ENCODE data around the gene THSD7A.

THSD7A gene

GRCh38 chr7:11706666-11707605 lies 125.1 kb downstream of the THSD7A start:
- no peak for TF ChIP-seq CTCF (IDR thresholded peaks at IDR 0.05; ENCODE audit: low read depth, low read length)
- Histone ChIP-seq H3K9me3 (ENCODE audit: severe bottlenecking) (no peaks in the 10 kb centered on the region), H3K36me3 (no peaks in the 10 kb centered on the region), H3K27ac (no peak overlapping the region), H3K4me3 (ENCODE audit: low read depth, low read length) (no peak overlapping the region), H3K27me3 (ENCODE audit: insufficient read depth, low read depth, severe bottlenecking) (no peaks in the 10 kb centered on the region)
- DNase-seq = no peak

GRCh38 chr7:11703829-11704228 lies 128.2 kb downstream of the THSD7A start:
- H3K27ac ChIP-seq = no peak overlapping the region
- H3K27me3 ChIP-seq (ENCODE audit: insufficient read depth, low read depth, severe bottlenecking) = no peaks in the 10 kb centered on the region
- H3K4me3 ChIP-seq (ENCODE audit: low read depth, low read length) = no peak overlapping the region
- no peaks in the 10 kb centered on the region for H3K9me3 ChIP-seq (ENCODE audit: severe bottlenecking)
- DNase-seq = no peak
- no peak for TF ChIP-seq CTCF (IDR thresholded peaks at IDR 0.05; ENCODE audit: low read depth, low read length)
- no peaks in the 10 kb centered on the region for H3K36me3 ChIP-seq

- H3K27me3 ChIP-seq (ENCODE audit: insufficient read depth, low read depth, severe bottlenecking) = no peaks in the 10 kb centered on the region
- no peak for DNase-seq
- no peaks in the 10 kb centered on the region for H3K36me3 ChIP-seq
- no peaks in the 10 kb centered on the region for H3K9me3 ChIP-seq (ENCODE audit: severe bottlenecking)
- H3K27ac ChIP-seq = no peak overlapping the region
- no peak overlapping the region for H3K4me3 ChIP-seq (ENCODE audit: low read depth, low read length)
- TF ChIP-seq CTCF (IDR thresholded peaks at IDR 0.05; ENCODE audit: low read depth, low read length) = no peak
These were observed 129.1 kb downstream of the THSD7A start for GRCh38 chr7:11702938-11703337.

- no peak overlapping the region for H3K4me3 ChIP-seq (ENCODE audit: low read depth, low read length)
- H3K9me3 ChIP-seq (ENCODE audit: severe bottlenecking) = no peaks in the 10 kb centered on the region
- H3K27me3 ChIP-seq (ENCODE audit: insufficient read depth, low read depth, severe bottlenecking) = no peaks in the 10 kb centered on the region
- TF ChIP-seq CTCF (IDR thresholded peaks at IDR 0.05; ENCODE audit: low read depth, low read length) = no peak
- DNase-seq = no peak
- H3K27ac ChIP-seq = no peak overlapping the region
- H3K36me3 ChIP-seq = no peaks in the 10 kb centered on the region
These were observed 130.0 kb downstream of the THSD7A start for GRCh38 chr7:11701829-11702560.

GRCh38 chr7:11699666-11700065 lies 132.3 kb downstream of the THSD7A start:
- H3K27ac ChIP-seq = no peak overlapping the region
- no peaks in the 10 kb centered on the region for H3K36me3 ChIP-seq
- H3K9me3 ChIP-seq (ENCODE audit: severe bottlenecking) = no peaks in the 10 kb centered on the region
- no peak for DNase-seq
- H3K27me3 ChIP-seq (ENCODE audit: insufficient read depth, low read depth, severe bottlenecking) = no peaks in the 10 kb centered on the region
- TF ChIP-seq CTCF (IDR thresholded peaks at IDR 0.05; ENCODE audit: low read depth, low read length) = no peak
- H3K4me3 ChIP-seq (ENCODE audit: low read depth, low read length) = no peak overlapping the region

Data from WERI-Rb-1 (cell line).